ENCODE results near the gene INHBC.
"Not testable (repeated sequence)": the region's sequence is repeated elsewhere in the genome, so short reads cannot be mapped to it uniquely, and the experiment has no call there.

The INHBC gene

DNA sequence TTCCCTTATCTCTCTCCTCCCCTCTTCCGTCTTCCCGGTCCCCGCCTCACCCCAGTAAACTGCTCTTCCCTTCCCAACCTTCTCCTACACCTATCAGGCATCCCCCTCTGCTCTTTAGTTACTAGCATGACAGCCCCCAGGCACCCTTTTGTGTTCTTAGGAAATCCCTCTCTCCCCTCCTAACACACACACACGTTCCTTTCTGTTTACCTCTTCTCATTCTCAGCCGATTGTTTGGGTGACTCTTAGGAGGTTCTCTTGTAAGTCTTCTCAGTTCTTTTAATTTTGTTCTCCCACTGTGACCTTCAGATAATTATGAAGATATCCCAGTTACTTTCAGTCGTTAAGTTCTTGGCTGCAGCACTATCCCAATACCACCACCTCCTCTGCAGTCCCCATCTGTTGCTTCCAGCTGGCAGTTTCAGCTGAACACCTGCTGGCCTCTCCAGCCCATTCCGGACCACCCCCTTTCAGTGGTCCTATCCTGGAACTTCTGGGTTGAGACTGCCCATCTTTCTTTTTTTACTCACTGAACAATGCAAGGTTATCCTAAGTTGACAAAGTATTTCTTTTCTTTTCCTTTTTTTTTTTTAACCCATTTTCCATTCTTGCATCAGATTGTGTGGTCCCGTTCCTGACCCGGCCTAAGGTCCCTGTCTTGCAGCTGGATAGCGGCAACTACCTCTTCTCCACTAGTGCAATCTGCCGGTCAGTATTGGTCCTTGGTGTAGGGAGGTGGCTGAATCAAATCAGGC lies 54.0 kb downstream of the INHBC start:
- DNase-seq, result no peak

GRCh38 chr12:57489157-57489641 lies 54.6 kb downstream of the INHBC start:
- DNase-seq, result no peak

GRCh38 chr12:57490126-57490525 lies 55.5 kb downstream of the INHBC start:
- DNase-seq, result no peak

DNA sequence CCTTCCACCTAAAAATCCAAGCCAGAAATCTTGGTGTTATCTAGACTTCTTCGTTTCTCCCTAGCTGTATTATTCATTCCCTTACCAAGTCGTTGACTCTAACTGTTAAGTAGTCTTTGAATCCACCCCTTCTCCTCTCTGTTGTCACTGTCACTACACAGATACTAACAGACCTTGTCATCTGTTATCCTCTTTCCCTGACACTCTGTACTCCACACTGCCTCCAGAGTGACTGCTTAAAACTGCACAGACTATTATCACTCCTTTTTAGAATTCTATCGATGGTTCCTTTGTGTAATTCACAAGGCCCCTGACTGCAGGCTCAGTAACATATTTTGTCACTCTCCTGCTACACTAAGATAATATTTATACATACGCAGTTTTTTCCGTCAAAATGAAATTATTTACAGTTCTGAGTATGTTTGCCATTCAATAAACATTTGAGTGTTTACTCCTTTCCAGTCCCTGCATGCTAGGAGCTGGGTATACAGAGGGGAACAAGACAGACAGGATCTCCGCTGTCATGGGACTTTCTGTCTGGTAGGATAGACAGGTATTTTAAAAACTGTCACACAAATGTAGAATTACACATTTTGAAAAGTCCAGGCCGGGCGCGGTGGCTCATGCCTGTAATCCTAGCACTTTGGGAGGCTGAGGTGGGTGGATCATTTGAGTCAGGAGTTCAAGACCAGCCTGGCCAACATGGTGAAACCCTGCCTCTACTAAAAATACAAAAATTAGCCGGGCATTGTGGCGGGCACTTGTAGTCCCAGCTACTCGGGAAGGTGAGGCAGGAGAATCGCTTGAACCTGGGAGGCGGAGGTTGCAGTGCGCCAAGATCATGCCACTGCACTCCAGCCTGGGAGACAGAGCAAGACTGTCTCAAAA lies 57.1 kb downstream of the INHBC start:
- no peak for DNase-seq

DNA sequence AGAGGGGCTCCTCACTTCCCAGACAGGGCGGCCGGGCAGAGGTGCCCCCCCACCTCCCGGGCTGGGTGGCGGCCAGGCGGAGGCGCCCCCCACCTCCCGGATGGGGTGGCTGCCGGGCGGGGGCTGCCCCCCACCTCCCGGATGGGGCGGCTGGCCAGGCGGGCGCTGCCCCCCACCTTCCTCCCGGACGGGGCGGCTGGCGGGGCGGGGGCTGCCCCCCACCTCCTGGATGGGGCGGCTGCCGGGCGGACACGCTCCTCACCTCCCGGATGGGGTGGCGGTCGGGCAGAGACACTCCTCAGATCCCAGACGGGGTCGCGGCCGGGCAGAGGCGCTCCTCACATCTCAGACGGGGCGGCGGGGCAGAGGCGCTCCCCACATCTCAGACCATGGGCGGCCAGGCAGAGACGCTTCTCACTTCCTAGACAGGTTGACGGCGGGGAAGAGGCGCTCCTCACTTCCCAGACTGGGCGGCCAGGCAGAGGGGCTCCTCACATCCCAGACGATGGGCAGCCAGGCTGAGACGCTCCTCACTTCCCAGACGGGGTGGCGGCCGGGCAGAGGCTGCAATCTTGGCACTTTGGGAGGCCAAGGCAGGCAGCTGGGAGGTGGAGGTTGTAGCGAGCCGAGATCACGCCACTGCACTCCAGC lies 60.6 kb downstream of the INHBC start:
- not testable (repeated sequence) for DNase-seq

DNA sequence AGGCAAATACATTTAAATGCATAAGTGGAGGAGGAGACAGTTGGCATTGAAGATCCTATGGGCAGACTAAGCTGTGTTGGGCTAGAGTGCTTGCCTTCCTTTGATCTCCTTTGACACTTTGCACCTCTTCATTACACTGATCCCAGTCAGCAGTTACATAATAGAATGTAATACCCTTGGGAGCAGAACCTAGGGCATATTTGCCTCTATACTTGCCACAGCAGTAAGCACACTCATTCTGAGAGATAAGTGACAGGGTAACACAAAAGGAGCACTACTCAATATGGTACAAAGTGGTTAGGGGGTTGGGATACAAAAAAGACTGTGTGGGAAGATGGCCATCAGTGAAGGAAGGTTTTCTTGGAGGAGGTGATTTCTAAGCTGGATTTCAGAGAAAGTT lies 62.2 kb downstream of the INHBC start:
- DNase-seq, result no peak

DNA sequence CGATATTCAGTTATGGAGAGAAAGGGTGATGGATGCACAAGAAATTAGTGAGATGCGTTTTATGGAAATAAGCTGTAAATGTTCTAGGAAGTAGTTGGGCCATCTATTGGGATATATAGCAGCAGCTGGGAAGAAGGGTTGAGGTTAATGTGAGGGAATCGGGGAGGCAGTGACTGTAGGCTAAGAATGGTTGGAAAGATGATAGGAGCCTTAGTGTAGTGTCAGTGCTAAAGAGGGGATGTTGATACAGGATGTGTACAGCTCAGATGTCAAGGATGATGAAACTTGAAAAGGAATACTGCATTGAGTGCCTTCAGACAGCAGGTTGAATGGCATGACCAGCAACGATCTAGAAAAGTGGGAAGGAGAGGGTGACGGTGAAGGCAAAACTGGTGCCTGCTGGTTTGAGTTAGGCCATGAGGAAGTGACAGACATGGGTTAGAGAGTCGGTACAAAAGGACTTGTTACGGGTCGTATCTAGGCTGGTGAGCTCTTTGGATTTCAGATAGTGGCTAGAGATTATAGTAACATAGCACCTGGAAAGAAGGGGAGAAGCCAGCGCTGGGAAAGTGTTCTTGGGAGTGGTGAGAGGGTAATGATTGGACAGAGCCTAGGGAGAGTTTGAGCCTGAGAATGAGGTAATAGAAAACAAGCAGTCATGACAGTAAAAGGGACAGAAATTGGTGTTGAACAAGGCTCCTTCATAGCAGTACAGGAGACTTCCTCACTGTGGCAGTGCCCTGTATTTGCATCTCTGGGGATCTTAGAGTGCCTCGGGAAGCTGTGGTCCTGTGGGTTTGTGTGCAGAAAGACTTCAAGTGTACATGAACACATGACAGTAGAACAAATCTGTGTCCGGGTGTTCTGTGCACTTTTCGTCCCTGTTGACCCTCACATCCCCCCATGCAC lies 62.9 kb downstream of the INHBC start:
- DNase-seq, result no peak

- no peak for DNase-seq
These were observed 63.5 kb downstream of the INHBC start for GRCh38 chr12:57498132-57498502.

DNA sequence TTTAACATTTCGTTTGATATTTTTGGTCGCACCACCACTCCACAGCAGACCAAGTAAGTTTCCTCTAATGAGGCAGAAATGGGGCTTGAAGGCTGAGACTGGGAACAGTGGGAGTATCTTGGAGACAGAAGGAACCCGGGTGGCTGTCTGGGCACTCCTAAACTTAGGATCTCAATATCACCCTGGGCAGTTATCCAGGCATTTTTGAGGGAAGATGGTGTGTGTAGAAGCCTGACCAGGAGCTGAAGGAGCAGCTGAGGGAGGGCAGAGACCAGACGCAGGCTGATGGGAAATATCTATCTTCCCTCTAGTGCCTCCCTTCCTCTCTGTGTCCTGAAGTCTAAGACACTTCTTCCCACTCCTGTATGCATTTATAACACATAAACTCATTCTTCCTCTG lies 64.0 kb downstream of the INHBC start:
- no peak for DNase-seq

DNA sequence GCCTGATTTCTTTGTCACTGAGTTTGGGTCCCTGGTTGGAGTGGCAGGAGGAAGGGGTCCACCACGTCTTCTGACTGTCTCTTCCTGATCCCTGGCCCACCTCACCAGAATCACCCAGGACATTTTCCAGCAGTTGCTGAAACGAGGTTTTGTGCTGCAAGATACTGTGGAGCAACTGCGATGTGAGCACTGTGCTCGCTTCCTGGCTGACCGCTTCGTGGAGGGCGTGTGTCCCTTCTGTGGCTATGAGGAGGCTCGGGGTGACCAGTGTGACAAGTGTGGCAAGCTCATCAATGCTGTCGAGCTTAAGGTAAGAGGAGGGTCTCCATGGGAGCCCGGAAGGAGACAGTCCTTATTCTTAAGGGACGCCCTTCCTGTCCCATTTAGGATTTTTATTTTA lies 65.6 kb downstream of the INHBC start:
- no peak for DNase-seq

All from stimulated activated CD4-positive, alpha-beta T cell treated with anti-CD3 and anti-CD28 coated beads, Interleukin-4, amount 100 ng/mL, for 4 hours (primary cell).